Measurements from ENCODE around the gene UBE2G1. TPM values are rescaled to one million over a fixed set of nuclear protein-coding genes. Genes with fewer than 3 reads are reported as not detected.

The UBE2G1 gene
- total RNA-seq, 1 donor from 2014 or later, result 87.8 TPM

DNA sequence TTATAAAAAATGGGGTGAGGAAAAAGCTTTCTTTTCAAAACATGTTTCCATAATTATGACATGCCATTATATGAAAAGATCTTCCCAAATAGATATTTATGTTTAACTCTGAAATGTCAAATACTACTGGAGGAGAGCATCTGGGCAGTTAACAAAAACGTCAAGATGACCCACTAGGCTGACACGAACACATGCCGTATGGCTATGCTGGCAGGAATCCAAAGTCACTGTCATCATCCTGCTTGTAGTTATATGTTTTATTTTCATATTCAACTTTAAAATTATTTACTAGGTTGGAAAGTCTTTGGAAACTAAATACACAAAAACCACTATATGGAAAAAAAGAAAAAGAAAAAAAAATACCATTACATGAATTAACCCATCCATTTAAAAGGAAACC is 130.0 kb downstream of the UBE2G1 start:
- Mint-ChIP-seq H3K4me3 (ENCODE audit: low read depth) (no peak overlapping the region), H3K9me3 (ENCODE audit: low read depth) (no peaks in the 10 kb centered on the region), H3K4me1 (ENCODE audit: low read depth) (peaks cover 3% of the 10 kb centered on the region), H3K27ac (no peak overlapping the region), H3K27me3 (no peaks in the 10 kb centered on the region), H3K36me3 (ENCODE audit: insufficient read depth) (peaks cover 12% of the 10 kb centered on the region)
- DNase-seq (ENCODE audit: low spot score, unreplicated experiment), result no peak
- TF ChIP-seq, protein P1, sequence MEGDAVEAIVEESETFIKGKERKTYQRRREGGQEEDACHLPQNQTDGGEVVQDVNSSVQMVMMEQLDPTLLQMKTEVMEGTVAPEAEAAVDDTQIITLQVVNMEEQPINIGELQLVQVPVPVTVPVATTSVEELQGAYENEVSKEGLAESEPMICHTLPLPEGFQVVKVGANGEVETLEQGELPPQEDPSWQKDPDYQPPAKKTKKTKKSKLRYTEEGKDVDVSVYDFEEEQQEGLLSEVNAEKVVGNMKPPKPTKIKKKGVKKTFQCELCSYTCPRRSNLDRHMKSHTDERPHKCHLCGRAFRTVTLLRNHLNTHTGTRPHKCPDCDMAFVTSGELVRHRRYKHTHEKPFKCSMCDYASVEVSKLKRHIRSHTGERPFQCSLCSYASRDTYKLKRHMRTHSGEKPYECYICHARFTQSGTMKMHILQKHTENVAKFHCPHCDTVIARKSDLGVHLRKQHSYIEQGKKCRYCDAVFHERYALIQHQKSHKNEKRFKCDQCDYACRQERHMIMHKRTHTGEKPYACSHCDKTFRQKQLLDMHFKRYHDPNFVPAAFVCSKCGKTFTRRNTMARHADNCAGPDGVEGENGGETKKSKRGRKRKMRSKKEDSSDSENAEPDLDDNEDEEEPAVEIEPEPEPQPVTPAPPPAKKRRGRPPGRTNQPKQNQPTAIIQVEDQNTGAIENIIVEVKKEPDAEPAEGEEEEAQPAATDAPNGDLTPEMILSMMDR (IDR thresholded peaks at IDR 0.05; ENCODE audit: unreplicated experiment), result no peak

DNA sequence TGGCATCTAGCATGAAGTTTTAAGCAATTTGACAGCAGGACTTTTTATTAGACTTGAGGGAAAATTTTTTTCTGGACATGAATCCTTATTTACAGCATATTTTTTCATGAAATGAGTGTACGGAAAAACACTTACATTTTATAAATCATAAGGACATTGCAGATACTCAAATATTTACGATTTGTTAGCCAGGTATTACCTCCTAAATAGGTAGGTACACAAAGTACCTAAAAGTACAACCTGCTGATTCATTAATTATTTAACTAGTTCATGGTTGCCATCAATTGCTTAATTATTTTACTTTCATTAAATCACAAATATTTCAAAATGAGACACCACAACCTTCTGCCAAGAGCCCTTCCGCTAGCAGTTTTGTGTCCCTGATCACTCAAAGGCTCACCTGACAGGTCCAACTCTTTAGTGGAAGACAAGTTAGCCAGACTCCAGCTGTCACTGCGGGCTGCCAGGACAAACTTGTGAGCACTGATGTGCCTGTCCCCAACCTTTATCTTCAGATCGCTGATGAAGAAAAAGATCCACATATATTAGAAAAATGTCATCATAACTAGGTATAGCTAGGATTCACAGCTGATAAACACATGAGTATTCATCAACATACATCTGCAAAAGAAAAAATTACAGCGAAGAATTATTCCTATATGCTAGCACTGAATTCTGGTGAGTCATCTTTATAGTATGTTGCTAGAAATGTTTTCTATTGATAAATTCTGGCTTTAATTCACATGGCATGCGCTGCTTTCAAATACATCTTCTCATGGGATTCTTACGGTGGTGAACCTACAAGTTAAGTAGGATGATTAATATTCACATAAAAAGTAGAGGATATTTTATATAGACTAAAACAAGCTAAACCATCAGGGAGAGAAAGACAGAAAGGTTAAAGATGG is 130.8 kb downstream of the UBE2G1 start:
- Mint-ChIP-seq H3K9me3 (ENCODE audit: low read depth) (no peaks in the 10 kb centered on the region), H3K27ac (no peak overlapping the region), H3K4me3 (ENCODE audit: low read depth) (no peak overlapping the region)

DNA sequence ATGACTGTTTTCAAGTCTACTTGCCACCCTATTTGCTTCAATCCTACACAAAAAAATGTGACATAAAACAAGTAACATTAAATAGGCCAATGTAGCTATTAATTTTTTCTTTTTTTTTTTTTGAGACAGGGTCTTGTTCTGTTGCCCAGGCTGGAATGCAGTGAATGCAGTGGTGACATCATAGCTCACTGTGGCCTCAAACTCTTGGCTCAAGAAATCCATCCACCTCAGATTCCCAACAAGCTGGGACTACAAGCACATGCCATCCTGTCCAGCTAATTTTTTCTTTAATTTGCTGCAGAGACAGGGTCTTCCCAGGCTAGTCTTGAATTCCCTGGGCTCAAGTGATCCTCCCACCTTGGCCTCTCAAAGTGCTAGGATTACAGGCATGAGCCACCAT is 132.1 kb downstream of the UBE2G1 start:
- no peak overlapping the region for H3K27ac Mint-ChIP-seq
- peaks cover 7% of the 10 kb centered on the region for H3K36me3 Mint-ChIP-seq (ENCODE audit: insufficient read depth)
- TF ChIP-seq, protein P1 (IDR thresholded peaks at IDR 0.05; ENCODE audit: unreplicated experiment), result no peak

More for the DNA sequence above, 130.8 kb downstream of the UBE2G1 start:
- peaks cover 7% of the 10 kb centered on the region for H3K36me3 Mint-ChIP-seq (ENCODE audit: insufficient read depth)
- no peak for DNase-seq (ENCODE audit: low spot score, unreplicated experiment)
- TF ChIP-seq, protein P1 (IDR thresholded peaks at IDR 0.05; ENCODE audit: unreplicated experiment), result no peak
- H3K4me1 Mint-ChIP-seq (ENCODE audit: low read depth), result no peaks in the 10 kb centered on the region
- H3K27me3 Mint-ChIP-seq, result no peaks in the 10 kb centered on the region

DNA sequence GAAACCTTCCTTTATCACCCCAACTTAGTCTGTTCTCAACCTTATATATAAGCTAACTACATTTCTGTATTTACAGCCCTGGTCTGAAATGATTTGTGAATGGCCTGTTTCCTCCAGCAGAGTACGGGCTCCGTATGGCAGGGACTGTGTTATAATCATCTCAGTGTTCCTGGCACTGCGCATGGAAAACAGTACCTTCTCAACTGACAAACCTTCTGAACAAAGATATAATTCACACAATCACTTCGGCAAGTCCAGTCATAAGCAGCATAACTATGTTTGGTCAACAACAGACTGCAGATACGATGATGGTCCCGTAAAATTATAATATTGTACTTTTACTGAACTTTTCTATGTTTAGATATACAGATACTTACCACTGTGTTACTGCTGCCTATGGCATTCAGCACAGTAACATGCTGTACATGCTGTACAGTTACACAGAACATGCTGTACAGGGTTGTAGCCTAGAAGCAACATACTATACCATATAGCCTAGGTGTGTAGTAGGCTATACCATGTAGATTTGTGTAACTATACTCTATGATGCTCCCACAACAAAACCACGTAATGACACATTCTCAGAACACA is 132.7 kb downstream of the UBE2G1 start:
- Mint-ChIP-seq H3K27me3 (no peaks in the 10 kb centered on the region), H3K36me3 (ENCODE audit: insufficient read depth) (peaks cover 6% of the 10 kb centered on the region), H3K4me1 (ENCODE audit: low read depth) (no peaks in the 10 kb centered on the region)

More for the DNA sequence above, 132.1 kb downstream of the UBE2G1 start:
- no peaks in the 10 kb centered on the region for H3K9me3 Mint-ChIP-seq (ENCODE audit: low read depth)
- no peaks in the 10 kb centered on the region for H3K27me3 Mint-ChIP-seq
- no peak for DNase-seq (ENCODE audit: low spot score, unreplicated experiment)
- H3K4me3 Mint-ChIP-seq (ENCODE audit: low read depth), result no peak overlapping the region
- H3K4me1 Mint-ChIP-seq (ENCODE audit: low read depth), result no peaks in the 10 kb centered on the region

More for the DNA sequence above, 132.7 kb downstream of the UBE2G1 start:
- DNase-seq (ENCODE audit: low spot score, unreplicated experiment), result no peak
- Mint-ChIP-seq H3K9me3 (ENCODE audit: low read depth) (no peaks in the 10 kb centered on the region), H3K4me3 (ENCODE audit: low read depth) (no peak overlapping the region), H3K27ac (peak overlapping the region; percentile 18)
- TF ChIP-seq, protein P1 (IDR thresholded peaks at IDR 0.05; ENCODE audit: unreplicated experiment), result no peak
